ENCODE measurements around the gene C1QTNF6.

DNA sequence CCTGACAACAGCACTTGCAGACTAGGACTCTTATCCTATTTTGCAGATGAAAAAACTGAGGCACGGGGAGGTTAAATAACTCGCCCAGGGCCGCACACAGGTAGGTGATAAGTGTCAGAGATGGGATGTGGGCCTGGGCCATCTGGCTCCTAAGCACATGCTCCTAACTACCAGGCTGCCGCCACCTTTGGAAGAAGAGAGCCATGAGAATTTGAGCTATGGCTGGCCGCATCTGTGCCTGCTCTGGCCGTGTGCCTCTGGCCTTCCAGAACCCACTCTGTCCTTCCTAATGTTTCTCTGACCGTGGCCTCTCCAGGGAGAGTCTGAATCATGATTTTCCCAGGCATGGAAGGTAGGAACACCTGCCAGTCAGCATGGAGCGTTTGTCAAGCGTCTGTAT, 23.0 kb downstream of the C1QTNF6 start:
- TF ChIP-seq, protein P1, sequence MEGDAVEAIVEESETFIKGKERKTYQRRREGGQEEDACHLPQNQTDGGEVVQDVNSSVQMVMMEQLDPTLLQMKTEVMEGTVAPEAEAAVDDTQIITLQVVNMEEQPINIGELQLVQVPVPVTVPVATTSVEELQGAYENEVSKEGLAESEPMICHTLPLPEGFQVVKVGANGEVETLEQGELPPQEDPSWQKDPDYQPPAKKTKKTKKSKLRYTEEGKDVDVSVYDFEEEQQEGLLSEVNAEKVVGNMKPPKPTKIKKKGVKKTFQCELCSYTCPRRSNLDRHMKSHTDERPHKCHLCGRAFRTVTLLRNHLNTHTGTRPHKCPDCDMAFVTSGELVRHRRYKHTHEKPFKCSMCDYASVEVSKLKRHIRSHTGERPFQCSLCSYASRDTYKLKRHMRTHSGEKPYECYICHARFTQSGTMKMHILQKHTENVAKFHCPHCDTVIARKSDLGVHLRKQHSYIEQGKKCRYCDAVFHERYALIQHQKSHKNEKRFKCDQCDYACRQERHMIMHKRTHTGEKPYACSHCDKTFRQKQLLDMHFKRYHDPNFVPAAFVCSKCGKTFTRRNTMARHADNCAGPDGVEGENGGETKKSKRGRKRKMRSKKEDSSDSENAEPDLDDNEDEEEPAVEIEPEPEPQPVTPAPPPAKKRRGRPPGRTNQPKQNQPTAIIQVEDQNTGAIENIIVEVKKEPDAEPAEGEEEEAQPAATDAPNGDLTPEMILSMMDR (conservative IDR thresholded peaks at IDR 0.05; ENCODE audit: low read depth in 2 of 2), result no peak
- no peak for TF ChIP-seq JUNB (IDR thresholded peaks at IDR 0.05; ENCODE audit: unreplicated experiment)
- no peak for TF ChIP-seq EZH2phosphoT487 (IDR thresholded peaks at IDR 0.05; ENCODE audit: unreplicated experiment)
- TF ChIP-seq POLR2AphosphoS5 (IDR thresholded peaks at IDR 0.05; ENCODE audit: low read depth), result no peak
- TF ChIP-seq, protein P2, sequence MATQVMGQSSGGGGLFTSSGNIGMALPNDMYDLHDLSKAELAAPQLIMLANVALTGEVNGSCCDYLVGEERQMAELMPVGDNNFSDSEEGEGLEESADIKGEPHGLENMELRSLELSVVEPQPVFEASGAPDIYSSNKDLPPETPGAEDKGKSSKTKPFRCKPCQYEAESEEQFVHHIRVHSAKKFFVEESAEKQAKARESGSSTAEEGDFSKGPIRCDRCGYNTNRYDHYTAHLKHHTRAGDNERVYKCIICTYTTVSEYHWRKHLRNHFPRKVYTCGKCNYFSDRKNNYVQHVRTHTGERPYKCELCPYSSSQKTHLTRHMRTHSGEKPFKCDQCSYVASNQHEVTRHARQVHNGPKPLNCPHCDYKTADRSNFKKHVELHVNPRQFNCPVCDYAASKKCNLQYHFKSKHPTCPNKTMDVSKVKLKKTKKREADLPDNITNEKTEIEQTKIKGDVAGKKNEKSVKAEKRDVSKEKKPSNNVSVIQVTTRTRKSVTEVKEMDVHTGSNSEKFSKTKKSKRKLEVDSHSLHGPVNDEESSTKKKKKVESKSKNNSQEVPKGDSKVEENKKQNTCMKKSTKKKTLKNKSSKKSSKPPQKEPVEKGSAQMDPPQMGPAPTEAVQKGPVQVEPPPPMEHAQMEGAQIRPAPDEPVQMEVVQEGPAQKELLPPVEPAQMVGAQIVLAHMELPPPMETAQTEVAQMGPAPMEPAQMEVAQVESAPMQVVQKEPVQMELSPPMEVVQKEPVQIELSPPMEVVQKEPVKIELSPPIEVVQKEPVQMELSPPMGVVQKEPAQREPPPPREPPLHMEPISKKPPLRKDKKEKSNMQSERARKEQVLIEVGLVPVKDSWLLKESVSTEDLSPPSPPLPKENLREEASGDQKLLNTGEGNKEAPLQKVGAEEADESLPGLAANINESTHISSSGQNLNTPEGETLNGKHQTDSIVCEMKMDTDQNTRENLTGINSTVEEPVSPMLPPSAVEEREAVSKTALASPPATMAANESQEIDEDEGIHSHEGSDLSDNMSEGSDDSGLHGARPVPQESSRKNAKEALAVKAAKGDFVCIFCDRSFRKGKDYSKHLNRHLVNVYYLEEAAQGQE (IDR thresholded peaks at IDR 0.05; ENCODE audit: unreplicated experiment), result no peak
- TF ChIP-seq EZH2 (IDR thresholded peaks at IDR 0.05; ENCODE audit: low read depth, unreplicated experiment), result no peak
- no peak for TF ChIP-seq ZNF114 (CRISPR knock-in tag; IDR thresholded peaks at IDR 0.05)
